Lower leg skin (tissue), 4 donors: ENCODE data around the gene PDCD1. TPM values are rescaled to one million over a fixed set of nuclear protein-coding genes. Genes with fewer than 3 reads are reported as not detected.

ENCODE experiments used
- DNase-seq, 2 donors: peaks; one replicate each; pipeline ENCODE4 v3.0.0-alpha.2; 2019; ENCODE audit warnings: low spot score in 2 of 2
- H3K4me3 ChIP-seq: fragments of 200-600 bp; sonication (generic); 2 replicates; pipeline ENCODE4 v1.5.1; 2017; ENCODE audit warnings: mild to moderate bottlenecking, low read depth; ENCODE audit not compliant: poor library complexity, severe bottlenecking
- POLR2A ChIP-seq, 2 donors: fragments of 450-650 bp; IDR thresholded peaks; one replicate each; pipeline ENCODE4 v1.6.1; 2016 to 2017; ENCODE audit warnings: antibody characterized with exemption in 2 of 2, mild to moderate bottlenecking in 1 of 2, moderate library complexity in 1 of 2
- WGBS, 2 donors: methylation state at CpG; one replicate each; pipeline ENCODE4 v1.1.5; 2018; 5-methylcytosine and 5-hydroxymethylcytosine counted together
- intact Hi-C: fragments of 100-400 bp; cut with DNase I; formaldehyde crosslinking; loops from one replicate; pipeline ENCODE4 v1.15.0; 2023; ENCODE audit warnings: low total_unique reads
- total RNA-seq, 4 donors: library from RNA; depleted of rRNA; stranded (reverse); fragments of >200 nt; gene quantifications; one replicate each; pipeline ENCODE4 v1.1.0, GENCODE V29; 2016
- TF ChIP-seq, protein P1 (sequence below), 3 donors: fragments of 450-650 bp; IDR thresholded peaks; one replicate each; pipeline ENCODE4 v1.5.1; 2016; ENCODE audit warnings: antibody characterized with exemption in 3 of 3, mild to moderate bottlenecking in 3 of 3, moderate library complexity in 2 of 3

Gene PDCD1
- total RNA-seq, 4 donors from 2014 or later = 0.42 to 1.3 (median 0.86) TPM; not detected in 1

DNA sequence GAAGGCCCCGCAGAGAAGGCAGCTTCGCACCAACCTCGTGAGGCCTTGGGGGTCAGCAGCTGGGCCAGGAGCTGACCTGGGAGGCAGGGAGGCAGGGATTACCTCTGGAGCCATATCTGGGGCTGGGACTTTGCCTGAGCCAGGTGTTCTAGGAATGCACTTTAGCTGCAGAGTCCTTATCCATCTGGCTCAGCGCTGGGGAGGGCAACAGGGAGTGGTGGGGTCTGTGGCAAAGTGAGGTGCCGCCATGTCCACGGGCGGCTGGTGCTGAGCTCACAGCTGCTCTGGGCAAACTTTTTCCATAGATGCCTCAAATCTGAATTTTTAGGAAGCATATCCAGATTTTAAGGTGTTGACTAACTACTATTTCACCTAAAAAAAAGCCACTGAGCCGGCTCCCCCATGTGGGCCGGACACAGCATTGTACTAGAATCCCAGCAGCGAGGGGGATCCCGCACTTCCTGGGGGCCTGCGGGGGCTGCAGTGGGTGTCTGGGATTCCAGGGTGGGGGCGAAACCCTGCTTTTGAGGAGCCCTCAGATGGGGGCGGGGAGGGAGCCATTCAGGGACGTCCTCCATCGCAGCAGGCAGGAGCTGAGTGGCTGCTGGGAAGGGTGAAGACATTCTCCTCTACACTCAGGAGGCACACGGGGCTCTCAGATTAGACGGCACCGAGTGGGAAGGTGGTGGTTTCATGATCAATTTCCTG is 45.5 kb upstream of the PDCD1 start:
- intact Hi-C loops = no loop called here
- DNase-seq = peak in 1 of 2 donors; percentile 76
- TF ChIP-seq, protein P1, sequence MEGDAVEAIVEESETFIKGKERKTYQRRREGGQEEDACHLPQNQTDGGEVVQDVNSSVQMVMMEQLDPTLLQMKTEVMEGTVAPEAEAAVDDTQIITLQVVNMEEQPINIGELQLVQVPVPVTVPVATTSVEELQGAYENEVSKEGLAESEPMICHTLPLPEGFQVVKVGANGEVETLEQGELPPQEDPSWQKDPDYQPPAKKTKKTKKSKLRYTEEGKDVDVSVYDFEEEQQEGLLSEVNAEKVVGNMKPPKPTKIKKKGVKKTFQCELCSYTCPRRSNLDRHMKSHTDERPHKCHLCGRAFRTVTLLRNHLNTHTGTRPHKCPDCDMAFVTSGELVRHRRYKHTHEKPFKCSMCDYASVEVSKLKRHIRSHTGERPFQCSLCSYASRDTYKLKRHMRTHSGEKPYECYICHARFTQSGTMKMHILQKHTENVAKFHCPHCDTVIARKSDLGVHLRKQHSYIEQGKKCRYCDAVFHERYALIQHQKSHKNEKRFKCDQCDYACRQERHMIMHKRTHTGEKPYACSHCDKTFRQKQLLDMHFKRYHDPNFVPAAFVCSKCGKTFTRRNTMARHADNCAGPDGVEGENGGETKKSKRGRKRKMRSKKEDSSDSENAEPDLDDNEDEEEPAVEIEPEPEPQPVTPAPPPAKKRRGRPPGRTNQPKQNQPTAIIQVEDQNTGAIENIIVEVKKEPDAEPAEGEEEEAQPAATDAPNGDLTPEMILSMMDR (IDR thresholded peaks at IDR 0.05) = no peak
- TF ChIP-seq POLR2A (IDR thresholded peaks at IDR 0.05) = no peak
- no peak overlapping the region for H3K4me3 ChIP-seq
- 84 to 92% methylated on average over 19 of the region's 19 CpGs for WGBS, 2 donors

- WGBS, 2 donors = 94% methylated on average over 39 to 40 of the region's 40 CpGs
- DNase-seq = peak in 1 of 2 donors; percentile 83
- intact Hi-C loops = no loop called here
- no peak for TF ChIP-seq POLR2A (IDR thresholded peaks at IDR 0.05)
- TF ChIP-seq, protein P1 (IDR thresholded peaks at IDR 0.05) = no peak
- no peak overlapping the region for H3K4me3 ChIP-seq
These were observed 44.7 kb upstream of the PDCD1 start for GRCh38 chr2:241903121-241904010.

GRCh38 chr2:241902357-241902991 is 43.8 kb upstream of the PDCD1 start:
- DNase-seq = peak in 1 of 2 donors; percentile 82
- WGBS, 2 donors = 32 to 87% methylated on average over 10 to 41 of the region's 48 CpGs
- H3K4me3 ChIP-seq = no peak overlapping the region
- intact Hi-C loops = no loop called here
- no peak for TF ChIP-seq POLR2A (IDR thresholded peaks at IDR 0.05)

DNA sequence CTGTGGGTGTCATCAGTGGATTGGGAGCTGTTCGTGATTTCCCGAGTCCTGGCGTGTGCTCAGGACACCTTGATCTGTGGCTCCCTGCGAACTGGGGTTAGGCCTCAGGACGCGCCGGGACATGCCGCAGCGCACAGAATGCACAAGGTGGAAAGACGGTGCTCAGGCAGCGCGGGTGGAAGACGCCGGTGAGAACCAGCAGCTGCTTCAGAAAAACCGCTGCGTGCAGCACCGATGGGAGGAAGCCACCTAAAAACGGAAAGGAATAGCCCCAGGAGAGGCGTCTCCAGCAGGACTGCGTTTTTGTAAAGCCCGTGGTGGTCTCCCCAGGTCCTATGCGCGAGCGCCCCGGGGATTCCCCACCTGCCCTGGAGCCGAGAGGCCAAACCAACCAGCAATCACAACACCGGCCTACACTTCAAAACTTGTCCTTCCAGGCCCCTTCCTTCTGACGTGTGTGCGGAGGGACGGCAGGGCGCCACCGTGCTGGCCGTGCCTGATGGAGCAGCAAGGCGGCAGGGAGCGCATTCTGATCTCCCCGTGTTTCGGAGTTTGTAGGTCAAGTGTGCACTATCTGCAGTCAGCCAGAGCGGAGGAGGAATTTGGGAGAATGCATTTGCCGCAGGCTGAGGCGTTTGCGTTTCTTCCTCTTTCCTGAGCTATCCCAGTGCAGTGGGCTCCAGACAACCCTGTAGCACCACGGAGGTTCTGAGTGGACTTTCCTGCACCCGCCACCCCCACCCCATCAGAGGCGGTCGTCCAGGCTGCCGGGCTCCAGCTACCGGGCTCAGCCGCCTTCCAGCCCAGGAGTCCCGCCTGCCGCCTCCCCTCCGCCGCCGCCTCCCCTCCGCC is 43.0 kb upstream of the PDCD1 start:
- peak in 1 of 2 donors; percentile 85 for DNase-seq

DNA sequence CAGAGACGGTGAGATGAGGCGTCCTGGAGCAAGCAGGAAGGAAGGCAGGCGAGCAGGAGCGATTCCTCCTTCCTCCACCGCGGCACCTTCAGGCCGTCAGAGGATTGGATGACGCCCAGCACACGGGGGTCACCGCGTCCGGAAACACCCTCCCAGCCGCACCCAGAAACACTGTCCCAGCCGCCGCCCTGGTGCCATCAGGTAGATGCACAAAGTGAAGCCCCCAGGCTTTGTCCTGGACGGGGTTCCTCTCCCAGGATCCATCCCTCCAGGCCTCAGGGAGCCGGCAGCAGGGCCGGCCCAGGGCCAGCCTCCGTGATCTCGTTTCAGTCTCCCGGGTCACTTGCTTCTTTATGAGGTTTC is 42.3 kb upstream of the PDCD1 start:
- 56 to 62% methylated on average over 21 of the region's 21 CpGs for WGBS, 2 donors

More for the DNA sequence above, 43.0 kb upstream of the PDCD1 start:
- intact Hi-C loops = no loop called here
- no peak overlapping the region for H3K4me3 ChIP-seq
- TF ChIP-seq POLR2A (IDR thresholded peaks at IDR 0.05) = no peak
- TF ChIP-seq, protein P1 (IDR thresholded peaks at IDR 0.05) = no peak
- 33 to 71% methylated on average over 52 to 54 of the region's 54 CpGs for WGBS, 2 donors

More for the DNA sequence above, 42.3 kb upstream of the PDCD1 start:
- no peak overlapping the region for H3K4me3 ChIP-seq
- peak in 1 of 2 donors; percentile 83 for DNase-seq
- TF ChIP-seq, protein P1 (IDR thresholded peaks at IDR 0.05) = no peak
- no peak for TF ChIP-seq POLR2A (IDR thresholded peaks at IDR 0.05)
- intact Hi-C loops = no loop called here
